ENCODE data around the gene NALCN.

GRCh38 chr13:101218484-101218883 lies 197.8 kb downstream of the NALCN start:
- TF ChIP-seq CTCF (IDR thresholded peaks at IDR 0.05) = no peak
- TF ChIP-seq EZH2 (IDR thresholded peaks at IDR 0.05; ENCODE audit: borderline replicate concordance, insufficient read depth, low read depth, low read length, poor library complexity, severe bottlenecking) = no peak

All from B cell (primary cell).